HG03095 (cell line): ENCODE measurements around the gene GUCY2F.
A peak's percentile ranks its signal among the peaks of the same experiment; 100 is the strongest.

Experiments used
- ATAC-seq: cut with Tn5 transposase; IDR thresholded peaks from one replicate; pipeline ENCODE4 v1.9.1; 2021; ENCODE audit warnings: moderate library complexity; ENCODE audit not compliant: unreplicated experiment

Gene GUCY2F

DNA sequence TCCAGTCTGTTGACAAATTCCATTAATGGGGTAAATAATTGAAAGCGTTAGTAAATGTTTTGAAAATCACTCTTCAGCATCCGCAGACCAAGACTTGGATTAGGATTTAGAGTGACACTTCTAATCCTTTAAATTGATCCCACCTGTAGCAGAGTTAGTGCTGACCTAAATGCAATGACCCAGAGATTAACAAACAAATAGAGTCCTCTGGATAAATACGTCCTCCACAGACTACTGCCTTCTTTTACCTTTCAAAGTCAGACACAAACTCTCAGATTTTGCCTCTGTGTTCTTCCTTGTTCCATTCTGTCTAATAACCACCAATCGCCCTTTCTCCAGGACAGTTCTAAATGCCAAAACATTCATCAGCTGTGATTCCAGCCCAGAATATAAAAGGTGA lies at the start of gene GUCY2F:
Gene GUCY2F (minus strand): TSS at position 101 of the 400 bp plus-strand sequence. CDS start 6,150 bp downstream, outside the sequence.
- ATAC-seq, result no peak

DNA sequence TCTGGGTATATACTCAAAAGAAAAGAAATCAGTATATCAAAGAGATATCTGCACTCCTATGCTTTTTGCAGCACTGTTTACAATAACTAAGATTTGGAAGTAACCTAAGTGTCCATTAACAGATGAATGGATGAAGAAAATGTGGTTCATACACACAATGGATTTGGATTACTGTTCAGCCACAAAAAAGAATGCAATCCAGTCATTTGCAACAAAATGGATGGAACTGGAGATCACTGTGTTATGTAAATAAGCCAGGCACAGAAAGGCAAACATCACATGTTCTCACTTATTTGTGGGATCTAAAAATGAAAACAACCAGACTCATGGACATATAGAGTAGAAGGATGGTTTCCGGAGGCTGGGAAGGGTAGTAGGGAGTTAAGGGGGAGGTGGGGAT lies 37.1 kb upstream of the GUCY2F start:
- no peak for ATAC-seq

DNA sequence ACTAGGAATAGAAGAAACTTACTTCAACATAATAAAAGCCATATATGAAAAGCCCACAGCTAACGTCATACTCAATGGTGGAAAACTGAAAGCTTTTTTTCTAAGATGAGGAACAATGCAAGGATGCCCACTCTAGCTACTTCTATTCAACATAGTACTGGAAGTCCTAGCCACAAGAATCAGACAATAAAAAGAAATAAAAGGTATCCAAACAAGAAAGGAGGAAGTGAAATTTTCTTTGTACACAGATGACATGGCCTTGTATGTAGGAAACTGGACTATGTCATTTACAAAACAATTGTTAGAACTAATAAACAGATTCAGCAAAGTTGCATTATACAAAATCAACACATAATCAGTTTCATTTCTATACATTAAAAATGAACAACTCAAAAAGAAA lies 29.2 kb upstream of the GUCY2F start:
- no peak for ATAC-seq

DNA sequence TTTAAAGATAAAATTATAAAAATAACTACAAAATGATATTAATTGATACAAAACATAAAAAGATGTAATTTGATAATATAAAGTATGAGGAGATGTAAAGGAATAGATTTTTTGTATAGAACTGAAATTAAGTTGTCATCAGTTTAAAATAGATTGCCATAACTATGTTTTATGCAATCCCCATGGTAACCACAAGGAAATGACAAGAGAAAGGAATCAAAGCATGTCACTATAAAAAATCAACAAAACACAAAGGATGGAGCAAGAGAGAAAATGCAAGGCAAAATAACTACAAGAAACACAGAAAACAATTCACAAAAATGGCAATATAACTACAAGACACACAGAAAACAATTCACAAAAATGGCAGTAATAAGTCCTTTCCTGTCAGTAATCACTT lies 27.0 kb upstream of the GUCY2F start:
- ATAC-seq, result no peak

DNA sequence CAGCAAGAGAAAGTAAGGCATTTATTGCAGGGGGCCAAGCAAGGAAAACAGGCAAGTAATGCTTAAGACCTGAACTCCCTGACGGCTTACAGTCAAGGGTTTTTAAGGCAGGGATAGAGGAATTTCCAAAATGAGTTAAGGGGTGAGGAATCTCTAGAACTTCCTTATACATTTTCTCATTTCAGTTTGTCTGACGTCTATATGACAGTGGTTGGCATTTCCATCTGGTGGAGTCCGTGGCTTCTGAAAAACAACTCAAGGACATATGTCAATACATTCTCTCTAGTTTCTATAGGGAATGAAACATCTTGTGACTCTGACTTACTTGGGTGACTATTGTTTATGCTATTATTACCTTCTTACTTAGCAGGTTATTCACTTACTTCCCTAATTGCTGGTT lies 19.3 kb upstream of the GUCY2F start:
- no peak for ATAC-seq

DNA sequence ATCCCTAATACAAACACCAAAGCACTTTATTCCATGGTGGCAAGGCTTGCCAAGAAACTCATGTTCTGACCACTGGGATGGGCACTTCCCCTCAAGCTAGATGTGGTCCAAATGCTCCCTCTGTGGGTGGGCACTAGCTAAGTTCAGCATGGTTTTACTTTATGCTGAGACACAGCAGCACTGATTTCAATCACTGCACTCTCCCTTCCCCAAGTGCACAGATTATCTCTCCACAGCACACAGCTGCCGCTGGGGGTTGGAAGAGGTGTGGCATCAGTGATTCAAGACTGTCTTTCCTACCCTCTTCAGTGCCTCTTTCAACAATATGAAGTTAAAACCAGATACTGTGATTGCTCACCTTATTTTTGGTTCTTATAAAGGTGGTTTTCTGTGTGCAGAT lies 16.5 kb upstream of the GUCY2F start:
- no peak for ATAC-seq

DNA sequence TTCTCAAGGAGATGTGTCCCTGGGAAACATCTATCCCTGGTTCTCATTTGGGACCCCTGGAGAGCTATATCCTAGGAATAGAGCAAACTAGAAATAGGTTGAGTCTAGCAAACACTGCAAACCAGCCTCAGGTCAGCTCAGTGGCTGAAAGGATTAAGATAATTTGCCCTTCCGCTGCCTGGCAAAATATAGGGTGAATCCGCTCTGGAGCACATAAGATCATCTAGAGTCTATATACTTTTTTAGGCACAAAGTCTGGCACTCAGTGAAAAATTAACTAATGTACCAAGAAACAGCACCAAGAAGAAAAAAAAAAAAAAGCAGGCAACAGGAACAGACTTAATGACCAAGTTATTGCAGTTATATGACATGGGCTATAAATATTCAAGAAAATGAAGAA lies 7.3 kb upstream of the GUCY2F start:
- no peak for ATAC-seq

DNA sequence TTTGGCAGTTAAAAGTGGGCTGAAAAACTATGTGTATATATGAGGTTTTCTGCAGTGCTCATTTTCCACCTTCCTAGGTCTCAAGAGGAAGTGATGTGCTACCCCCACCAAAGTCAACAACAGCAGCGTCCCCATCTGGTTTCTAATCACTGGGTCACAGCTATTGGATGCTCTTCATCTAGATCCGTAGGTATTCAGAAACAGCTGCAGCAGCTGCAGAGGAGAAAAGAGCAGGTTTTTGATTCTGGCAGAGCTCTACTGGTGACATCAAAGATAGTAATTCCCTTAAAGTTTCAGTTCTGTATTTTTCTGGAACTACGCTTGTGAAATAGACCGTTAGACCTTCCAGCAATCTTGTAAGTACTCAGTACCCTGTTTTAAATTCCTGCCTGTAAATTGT lies 5.8 kb upstream of the GUCY2F start:
- no peak for ATAC-seq

DNA sequence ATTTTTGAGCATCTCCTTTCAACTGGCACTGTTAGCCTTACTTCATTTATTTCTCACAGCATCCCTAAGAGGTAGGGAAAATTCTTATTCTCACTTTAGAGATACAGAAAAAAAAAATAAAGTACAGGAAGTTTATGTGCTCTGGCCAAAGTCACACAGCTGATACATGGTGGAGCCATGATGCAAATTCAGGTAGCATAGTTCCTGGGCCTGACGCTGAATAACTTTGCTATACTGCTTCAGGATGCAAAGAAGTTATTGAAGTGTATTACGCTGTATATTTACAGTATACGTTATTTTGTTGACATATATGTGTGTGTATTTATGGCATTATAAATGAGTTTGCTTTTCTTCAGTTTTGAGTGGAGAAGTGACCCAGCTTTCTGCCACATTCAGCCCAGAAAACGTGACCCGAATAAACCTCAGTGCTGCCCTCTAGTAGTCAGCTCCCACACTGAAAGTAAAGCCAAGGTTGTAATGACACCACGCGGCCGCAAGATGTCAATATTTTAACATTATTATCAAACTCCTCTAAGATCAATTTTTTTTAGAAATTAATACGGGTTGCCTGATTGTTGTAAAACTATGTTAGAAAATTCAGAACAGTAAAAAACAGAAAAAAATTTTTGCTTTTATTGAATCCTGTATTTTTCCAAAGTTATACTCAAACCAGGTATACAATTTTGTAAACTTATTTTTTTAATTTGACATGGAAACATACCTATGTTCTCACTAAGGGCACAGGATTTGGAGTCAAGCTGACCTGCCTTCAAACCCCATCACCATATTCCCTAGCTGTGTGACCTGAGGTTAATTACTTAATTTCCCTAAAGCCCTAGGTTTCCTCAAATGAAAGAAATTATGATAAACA lies 3.8 kb upstream of the GUCY2F start:
- ATAC-seq, result peak; percentile 69

DNA sequence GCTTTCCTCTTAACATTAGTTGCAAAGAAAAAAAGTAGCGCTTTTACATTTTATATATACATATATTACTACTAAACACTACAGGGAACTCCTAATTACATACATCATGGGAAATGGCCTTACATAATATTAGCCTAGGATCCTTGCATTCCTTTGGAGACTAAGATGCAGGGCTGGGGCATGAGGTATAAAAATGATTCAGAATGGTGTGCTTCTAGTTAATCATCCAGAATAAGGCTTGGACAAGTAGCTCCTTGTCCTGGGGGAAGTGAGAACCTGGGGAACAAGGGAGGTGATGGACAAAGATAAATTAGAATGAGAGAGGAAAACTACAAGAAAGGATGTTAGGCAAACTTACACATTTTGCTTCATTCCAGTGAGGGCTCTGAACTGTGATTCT lies 3.0 kb upstream of the GUCY2F start:
- ATAC-seq, result no peak

DNA sequence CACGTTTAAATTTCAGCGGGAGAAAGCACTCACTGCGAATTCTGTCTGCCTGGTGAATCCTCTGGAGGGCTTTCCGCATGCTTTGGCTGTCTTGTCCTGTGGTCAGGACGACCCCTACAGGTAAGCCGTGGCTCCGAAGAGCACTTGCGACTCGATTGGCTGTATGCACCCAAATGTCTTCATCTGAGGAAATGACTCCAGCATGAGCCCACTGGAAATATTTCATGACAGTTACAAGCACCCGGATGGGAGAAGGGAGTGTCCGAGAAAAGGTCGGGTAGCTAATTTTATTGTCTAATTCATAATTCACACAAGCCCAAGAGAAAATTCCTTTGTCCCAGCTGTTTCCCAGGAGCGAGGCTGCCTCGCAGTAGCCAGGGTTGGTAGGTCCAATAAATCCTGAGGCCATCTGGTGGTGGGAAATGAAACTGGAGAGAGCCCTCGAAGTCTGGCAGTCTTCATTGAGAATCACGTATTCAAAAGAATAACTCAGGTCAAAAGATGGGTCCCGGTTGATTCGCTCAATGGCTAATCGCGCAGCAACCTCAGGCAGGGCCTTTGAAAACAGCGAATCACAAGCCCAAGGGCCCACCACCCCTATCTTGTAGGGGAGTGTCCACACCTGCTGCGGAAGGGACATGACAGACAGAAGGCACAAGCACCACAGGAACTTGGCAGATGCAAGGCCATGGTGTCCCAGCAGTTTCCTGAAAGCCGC lies 6.6 kb downstream of the GUCY2F start:
- no peak for ATAC-seq

DNA sequence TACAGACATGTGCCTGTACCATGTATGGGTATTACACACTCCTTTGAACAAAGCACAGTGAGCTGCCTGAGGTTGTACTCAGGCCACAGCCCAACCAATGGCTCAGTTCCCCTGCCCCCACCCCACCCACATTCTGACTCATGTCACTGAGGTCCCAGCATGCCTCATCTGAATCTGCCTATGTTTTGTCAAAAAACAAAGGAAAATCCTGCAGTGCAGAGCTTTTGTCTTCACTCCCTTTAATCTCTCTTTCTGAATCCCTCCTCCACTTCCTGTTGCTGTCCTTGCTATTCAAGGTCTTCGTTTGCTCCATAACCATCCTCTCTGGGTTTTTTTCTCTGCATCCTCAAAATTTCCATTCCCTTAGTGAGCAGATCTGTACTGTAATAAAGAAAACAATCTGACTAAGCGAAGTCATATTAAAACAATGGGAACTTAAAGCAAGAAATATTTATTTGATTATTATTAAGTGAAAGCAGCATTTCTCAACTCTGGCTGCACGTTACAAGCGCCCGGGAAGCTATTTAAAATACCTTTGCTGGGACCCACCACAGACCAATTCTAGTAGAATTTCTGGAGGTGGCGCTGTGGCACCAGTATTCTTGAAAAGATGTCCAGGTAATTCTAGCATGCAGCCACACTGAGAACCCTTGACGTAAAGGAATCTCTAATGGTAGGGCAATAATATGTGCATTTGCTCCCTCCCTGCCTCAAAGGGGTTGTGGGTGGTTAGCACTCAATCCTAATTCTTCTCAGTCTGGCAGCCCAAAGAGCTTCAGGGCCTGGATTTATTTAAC lies 8.7 kb downstream of the GUCY2F start:
- ATAC-seq, result no peak

DNA sequence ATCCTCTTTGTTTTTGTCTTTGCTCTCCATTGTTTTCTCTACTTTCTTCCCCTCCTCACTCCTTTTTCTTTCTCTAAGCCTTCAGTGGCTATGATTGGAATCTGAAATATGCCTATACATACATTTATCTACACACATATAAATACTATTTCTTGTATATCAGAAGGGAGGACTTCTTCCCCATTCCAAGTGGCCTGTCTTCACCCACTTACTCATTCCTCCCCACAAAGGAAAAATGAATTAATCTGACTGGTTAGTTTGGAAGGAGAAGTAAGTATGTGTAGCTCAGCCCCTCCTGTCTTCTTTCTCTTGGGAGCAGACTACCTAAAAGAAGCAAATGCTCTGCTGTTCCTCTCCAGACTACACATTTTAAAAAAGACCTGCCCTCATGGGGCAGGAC lies 17.7 kb downstream of the GUCY2F start:
- no peak for ATAC-seq

DNA sequence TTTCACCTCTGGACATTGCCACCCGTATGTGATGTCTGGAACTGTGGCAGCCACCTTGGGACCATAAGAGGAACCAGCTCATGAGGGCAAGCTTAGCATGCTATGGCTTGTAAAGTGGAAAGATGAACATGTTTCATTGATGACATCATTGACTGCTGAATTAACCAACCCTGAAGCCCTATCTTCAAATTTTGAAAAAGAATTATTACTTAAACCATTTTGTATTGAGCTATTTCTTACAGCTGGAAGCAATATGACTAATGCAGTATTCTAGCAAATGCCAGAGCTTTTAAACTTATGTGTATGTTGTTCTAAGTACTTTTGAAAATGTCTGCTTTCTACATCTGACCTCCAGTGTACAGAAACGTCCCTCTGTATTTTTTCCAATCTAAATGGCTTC lies 18.1 kb downstream of the GUCY2F start:
- no peak for ATAC-seq

DNA sequence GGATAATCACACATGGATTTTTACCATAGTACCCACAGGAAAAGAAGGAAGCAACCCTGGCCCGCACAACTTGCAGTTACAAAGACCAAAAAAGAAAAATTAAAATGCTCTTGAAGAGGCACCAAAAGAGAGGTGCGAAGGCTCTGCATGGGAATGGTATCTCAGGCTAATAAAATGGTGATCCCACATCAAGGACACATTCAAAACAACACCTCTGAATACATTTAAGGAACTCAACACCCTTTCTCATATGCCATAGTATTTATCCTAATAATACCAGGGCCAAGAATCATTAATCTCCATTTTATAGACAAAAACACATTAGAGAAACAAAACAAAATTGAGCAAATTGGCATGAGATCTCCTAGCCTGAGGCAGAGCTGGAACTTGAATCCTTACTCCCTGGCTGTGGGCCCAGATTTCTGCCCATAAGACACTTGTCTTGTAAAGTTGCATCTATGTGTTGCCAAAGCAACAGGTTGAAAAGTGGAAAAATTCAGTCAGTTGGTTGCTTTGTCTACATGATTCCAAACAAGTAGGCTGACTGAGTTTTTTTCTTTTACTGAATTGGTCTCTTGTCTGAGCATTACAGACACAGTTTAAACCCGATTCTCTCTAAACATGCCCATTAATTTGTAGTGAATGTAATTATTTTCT lies 33.5 kb downstream of the GUCY2F start:
- no peak for ATAC-seq

DNA sequence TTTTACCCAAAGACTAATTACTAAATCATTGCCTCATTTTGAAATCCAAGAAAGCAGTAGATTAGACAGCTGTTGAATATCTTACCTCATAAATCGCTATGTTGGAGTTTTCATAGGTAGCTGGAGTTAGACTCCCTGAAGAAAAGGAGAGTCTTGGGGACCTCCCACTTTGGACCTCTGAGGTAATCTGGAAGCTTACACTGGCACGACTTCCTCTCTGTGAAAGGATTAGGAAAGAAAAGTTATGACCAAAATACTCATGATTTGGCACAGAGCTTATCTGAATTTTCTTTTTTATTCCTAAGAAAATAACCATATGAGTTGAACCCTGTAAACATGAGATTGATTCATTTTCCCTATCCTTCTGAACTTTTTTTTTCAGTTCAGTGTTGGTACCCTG lies 40.6 kb downstream of the GUCY2F start:
- no peak for ATAC-seq

DNA sequence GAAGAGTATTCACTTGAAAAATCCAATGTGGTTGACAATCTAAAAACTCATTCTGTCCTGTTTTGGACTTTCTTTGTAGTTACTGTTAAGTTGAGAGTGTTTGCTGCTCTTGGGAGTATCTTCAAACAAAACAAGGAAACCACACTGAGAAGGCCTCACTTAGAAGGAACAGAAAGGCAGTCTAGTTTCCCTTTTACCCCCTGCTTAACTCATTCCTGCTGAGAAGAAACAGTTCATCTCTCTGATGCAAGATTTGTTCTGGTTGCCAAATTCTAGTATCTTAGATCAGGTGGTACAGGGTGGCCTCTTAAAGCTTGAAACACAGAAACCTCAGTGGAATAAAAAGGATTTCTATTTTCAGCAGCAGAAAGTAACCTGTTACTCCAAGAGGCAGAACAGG lies 41.4 kb downstream of the GUCY2F start:
- peak; percentile 85 for ATAC-seq

DNA sequence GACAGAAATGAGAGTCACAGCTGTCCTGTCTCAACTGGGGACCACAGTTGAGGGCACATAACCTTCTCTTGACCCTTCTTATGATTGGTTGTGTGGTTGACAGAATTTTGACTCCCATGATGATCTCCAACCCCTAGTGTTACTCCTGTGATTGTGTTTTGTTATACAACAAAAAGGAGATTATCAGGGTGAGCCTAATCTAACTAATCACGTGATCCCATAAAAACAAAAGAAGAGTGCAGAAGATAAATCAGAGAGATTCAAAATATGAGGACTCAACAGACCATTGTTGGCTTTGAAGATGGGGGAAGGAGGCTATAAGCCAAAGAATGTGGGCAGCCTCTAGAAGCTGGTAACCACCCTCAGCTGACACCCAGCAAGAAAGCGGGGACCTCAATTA lies 72.7 kb downstream of the GUCY2F start:
- ATAC-seq, result no peak

DNA sequence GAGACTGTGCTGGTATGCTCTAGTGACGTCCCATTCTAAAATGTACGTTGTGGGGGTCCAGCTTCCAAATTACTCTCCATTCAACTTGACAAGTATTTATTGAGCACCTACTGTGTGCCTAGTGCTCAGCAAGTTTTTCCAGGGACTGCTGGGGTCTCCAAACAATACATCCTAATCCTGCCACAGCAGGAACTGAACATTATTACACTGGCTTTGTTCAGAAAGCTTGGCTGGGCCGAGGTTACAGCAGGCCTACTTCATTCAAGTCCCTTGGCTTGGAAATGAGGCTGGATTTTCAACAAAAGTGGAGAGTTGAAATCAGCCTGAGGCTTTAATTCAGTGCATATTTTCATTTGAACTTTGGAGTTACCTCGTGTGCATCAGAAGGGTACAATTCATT lies 78.0 kb downstream of the GUCY2F start:
- no peak for ATAC-seq

DNA sequence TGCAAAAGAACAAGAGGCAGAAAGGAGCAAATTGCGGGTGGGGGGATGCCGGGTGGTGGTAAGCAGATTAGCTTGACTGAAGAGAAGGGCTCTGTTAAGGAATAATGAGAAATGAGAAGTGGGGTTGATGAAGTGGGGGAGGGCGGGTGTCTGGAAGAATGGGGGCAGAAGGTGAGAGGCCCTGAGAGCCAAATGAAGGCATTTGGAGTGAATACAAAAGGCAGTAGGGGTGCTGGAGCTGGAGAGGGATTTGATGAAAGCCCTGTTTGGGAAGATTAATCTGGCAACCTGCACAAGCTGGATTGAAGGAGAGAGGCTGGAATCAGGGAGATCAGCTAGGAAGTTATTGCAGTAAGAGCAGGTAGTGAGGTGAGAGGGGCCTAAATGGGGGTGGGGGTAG lies 82.1 kb downstream of the GUCY2F start:
- no peak for ATAC-seq

DNA sequence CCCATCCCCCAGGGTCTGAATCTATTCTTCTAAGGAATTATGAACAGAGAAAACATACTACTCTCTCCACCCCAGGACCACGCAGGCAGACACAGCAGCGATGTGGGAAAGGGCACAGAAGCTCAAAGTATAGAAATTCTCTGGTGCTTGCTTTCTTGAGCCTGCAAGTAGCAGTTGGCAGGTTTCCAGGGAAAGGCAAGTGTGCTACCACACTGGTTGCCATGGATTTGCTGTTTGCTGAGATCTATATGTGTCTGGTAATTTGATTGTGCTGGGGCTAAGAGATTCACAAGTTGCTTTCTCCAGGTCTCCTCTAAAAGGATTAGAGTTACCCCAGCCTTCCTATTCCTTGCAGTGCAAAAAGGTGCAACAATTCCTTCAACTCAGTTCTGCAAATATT lies 83.1 kb downstream of the GUCY2F start:
- ATAC-seq, result no peak
